GM23338 (cell line): ENCODE results near the gene BBX. TPM values are rescaled to one million over a fixed set of nuclear protein-coding genes. Genes with fewer than 3 reads are reported as not detected.
A peak's percentile ranks its signal among the peaks of the same experiment; 100 is the strongest.

ENCODE experiments used
- ATAC-seq: fragments of 200-7000 bp; cut with Tn5 transposase; 3 replicates; pipeline ENCODE4 v1.9.1; 2020
- DNase-seq: peaks from one replicate; pipeline ENCODE4 v3.0.0-alpha.2; 2015; ENCODE audit warnings: low spot score
- H2AFZ ChIP-seq: fragments of 200-600 bp; sonication (generic); 2 replicates; pipeline ENCODE4 v1.8.0; 2016; ENCODE audit warnings: antibody characterized with exemption, mild to moderate bottlenecking, moderate library complexity
- H3F3A ChIP-seq: fragments of 200-600 bp; sonication (generic); replicated peaks from 2 replicates; pipeline ENCODE4 v1.8.0; 2017; ENCODE audit warnings: antibody characterized with exemption, mixed run types, low read depth
- H3K27ac ChIP-seq: fragments of 200-600 bp; sonication (generic); 2 replicates; pipeline ENCODE4 v1.6.1; 2016; ENCODE audit warnings: low read depth
- H3K27me3 ChIP-seq: fragments of 200-600 bp; sonication (generic); 2 replicates; pipeline ENCODE4 v1.8.0; 2016; ENCODE audit warnings: mild to moderate bottlenecking, mixed run types, moderate library complexity; ENCODE audit not compliant: insufficient read depth
- H3K36me3 ChIP-seq: fragments of 200-600 bp; sonication (generic); 2 replicates; pipeline ENCODE4 v1.8.0; 2016; ENCODE audit warnings: mild to moderate bottlenecking; ENCODE audit not compliant: insufficient read depth
- H3K4me1 ChIP-seq: fragments of 200-600 bp; sonication (generic); 2 replicates; pipeline ENCODE4 v1.8.0; 2016; ENCODE audit warnings: mild to moderate bottlenecking, moderate library complexity; ENCODE audit not compliant: insufficient read depth
- H3K4me2 ChIP-seq: fragments of 200-600 bp; sonication (generic); 2 replicates; pipeline ENCODE4 v1.7.1; 2017; ENCODE audit warnings: mixed run types
- H3K4me3 ChIP-seq: fragments of 200-600 bp; sonication (generic); 2 replicates; pipeline ENCODE4 v1.6.1; 2016; ENCODE audit warnings: mixed run types
- H3K79me2 ChIP-seq: fragments of 200-600 bp; sonication (generic); replicated peaks from 2 replicates; pipeline ENCODE4 v1.8.0; 2017; ENCODE audit warnings: mild to moderate bottlenecking; ENCODE audit not compliant: insufficient read depth
- H3K9me2 ChIP-seq: fragments of 200-600 bp; sonication (generic); 2 replicates; pipeline ENCODE4 v1.8.0; 2017; ENCODE audit not compliant: insufficient read depth
- H4K20me1 ChIP-seq: fragments of 200-600 bp; sonication (generic); replicated peaks from 2 replicates; pipeline ENCODE4 v1.8.0; 2017; ENCODE audit warnings: mild to moderate bottlenecking; ENCODE audit not compliant: insufficient read depth
- H3K27ac Mint-ChIP-seq: 2 replicates; pipeline ENCODE4 v1.8.0; 2020; ENCODE audit warnings: inconsistent platforms, mild to moderate bottlenecking, moderate library complexity, mixed read lengths
- H3K27me3 Mint-ChIP-seq: 3 replicates; pipeline ENCODE4 v1.8.0; 2022; ENCODE audit warnings: low read depth, mild to moderate bottlenecking, moderate library complexity, mixed read lengths, inconsistent platforms; ENCODE audit not compliant: insufficient read depth, poor library complexity
- H3K36me3 Mint-ChIP-seq: 3 replicates; pipeline ENCODE4 v1.8.0; 2021; ENCODE audit warnings: low read depth, mild to moderate bottlenecking, inconsistent platforms, moderate library complexity, mixed read lengths
- H3K4me1 Mint-ChIP-seq: 3 replicates; pipeline ENCODE4 v1.8.0; 2020; ENCODE audit warnings: mild to moderate bottlenecking, inconsistent platforms, mixed read lengths
- H3K4me3 Mint-ChIP-seq: 3 replicates; pipeline ENCODE4 v1.8.0; 2021; ENCODE audit warnings: moderate library complexity, mild to moderate bottlenecking, inconsistent platforms, mixed read lengths
- H3K9me3 Mint-ChIP-seq: 3 replicates; pipeline ENCODE4 v1.8.0; 2020; ENCODE audit warnings: moderate library complexity, mild to moderate bottlenecking, inconsistent platforms, mixed read lengths
- CTCF ChIP-seq, 2 experiments: fragments of 200-600 bp in 1 of 2; sonication (generic) in 1 of 2; conservative IDR thresholded peaks; 2 replicates each; pipeline versions ENCODE4 v1.5.1 to v1.6.1; 2016 to 2017; ENCODE audit warnings: antibody characterized with exemption in 2 of 2, low read depth in 2 of 2, mild to moderate bottlenecking in 2 of 2, moderate library complexity in 1 of 2
- JUNB ChIP-seq: IDR thresholded peaks from one replicate; pipeline ENCODE4 v1.6.1; 2016; ENCODE audit warnings: antibody characterized with exemption; ENCODE audit not compliant: unreplicated experiment
- POLR2AphosphoS5 ChIP-seq: IDR thresholded peaks from 2 replicates; pipeline ENCODE4 v1.6.1; 2016; ENCODE audit warnings: antibody characterized with exemption, low read depth
- REST ChIP-seq: IDR thresholded peaks from one replicate; pipeline ENCODE4 v1.6.1; 2018; ENCODE audit warnings: antibody characterized with exemption; ENCODE audit not compliant: unreplicated experiment
- STAT1 ChIP-seq: IDR thresholded peaks from one replicate; pipeline ENCODE4 v1.6.1; 2016; ENCODE audit warnings: antibody characterized with exemption; ENCODE audit not compliant: unreplicated experiment
- ZNF331 ChIP-seq: fragments of 250-450 bp; sonication (Bioruptor Pico); IDR thresholded peaks from 2 replicates; pipeline ENCODE4 v1.5.0; 2020; ENCODE audit warnings: low read depth, mild to moderate bottlenecking, moderate library complexity
- ZNF462 ChIP-seq: fragments of 250-450 bp; sonication (Bioruptor Pico); IDR thresholded peaks from 2 replicates; pipeline ENCODE4 v1.5.0; 2020; ENCODE audit warnings: mild to moderate bottlenecking, moderate library complexity
- polyA plus RNA-seq: library from polyadenylated mRNA; unstranded; fragments of >200 nt; fragmentation: Nextera tagmentation; extraction: Ambion mirVana; gene quantifications from 2 replicates; pipeline ENCODE4 v1.2.1, GENCODE V29; 2016
- total RNA-seq: library from RNA; depleted of rRNA; stranded (reverse); fragments of >200 nt; shearing (Covaris generic); gene quantifications from 2 replicates; pipeline ENCODE4 v1.2.3, GENCODE V29; 2014

The BBX gene
- total and polyA plus RNA-seq, 2 experiments from 2014 or later: 35.2 to 44.1 TPM

- Histone ChIP-seq H3K9me2 (no peaks in the 10 kb centered on the region), H4K20me1 (no peaks in the 10 kb centered on the region), H3K36me3 (no peaks in the 10 kb centered on the region), H2AFZ (no peak overlapping the region), H3F3A (no peaks in the 10 kb centered on the region), H3K79me2 (no peaks in the 10 kb centered on the region; the same call in 1 of the 2 replicates), H3K4me2 (peak overlapping the region; percentile 13), H3K4me3 (no peak overlapping the region), H3K27ac (peak overlapping the region; percentile 53), H3K27me3 (no peaks in the 10 kb centered on the region), H3K4me1 (peaks cover 33% of the 10 kb centered on the region)
- no peak for DNase-seq
- H3K4me1 Mint-ChIP-seq: peaks cover 42% of the 10 kb centered on the region
- TF ChIP-seq ZNF331 (CRISPR knock-in tag) (no peak), REST (no peak), JUNB (no peak), POLR2AphosphoS5 (no peak), CTCF (conservative IDR thresholded peaks at IDR 0.05; ENCODE audit: low read depth in 2 of 2) (no peak), STAT1 (no peak), ZNF462 (CRISPR knock-in tag) (no peak)
- H3K4me3 Mint-ChIP-seq: no peak overlapping the region
- no peaks in the 10 kb centered on the region for H3K9me3 Mint-ChIP-seq
- peak overlapping the region; percentile 83 for H3K27ac Mint-ChIP-seq
- H3K27me3 Mint-ChIP-seq: peaks cover 6% of the 10 kb centered on the region
- no peaks in the 10 kb centered on the region for H3K36me3 Mint-ChIP-seq
- ATAC-seq: peak; percentile 52
Observed at GRCh38 chr3:107661447-107662123, 138.8 kb downstream of the BBX start.
